Gastrocnemius medialis (tissue), 4 donors: Measurements from ENCODE around the gene RNF182.

Source experiments
- POLR2A ChIP-seq, 2 donors: fragments of 450-650 bp; IDR thresholded peaks; one replicate each; pipeline ENCODE4 v1.6.1; 2017; ENCODE audit warnings: antibody characterized with exemption in 2 of 2, mild to moderate bottlenecking in 2 of 2, moderate library complexity in 2 of 2
- TF ChIP-seq, protein P1 (sequence below), 5 experiments: fragments of 450-650 bp in 3 of 5; fragments of 200-600 bp in 2 of 5; sonication (generic) in 2 of 5; IDR thresholded peaks in 4 of 5; conservative IDR thresholded peaks in 1 of 5; 1 replicate in 4 of 5; 2 replicates in 1 of 5; pipeline ENCODE4 v1.5.1; 2016 to 2019; ENCODE audit warnings: antibody characterized with exemption in 5 of 5, mild to moderate bottlenecking in 3 of 5, moderate library complexity in 3 of 5

DNA sequence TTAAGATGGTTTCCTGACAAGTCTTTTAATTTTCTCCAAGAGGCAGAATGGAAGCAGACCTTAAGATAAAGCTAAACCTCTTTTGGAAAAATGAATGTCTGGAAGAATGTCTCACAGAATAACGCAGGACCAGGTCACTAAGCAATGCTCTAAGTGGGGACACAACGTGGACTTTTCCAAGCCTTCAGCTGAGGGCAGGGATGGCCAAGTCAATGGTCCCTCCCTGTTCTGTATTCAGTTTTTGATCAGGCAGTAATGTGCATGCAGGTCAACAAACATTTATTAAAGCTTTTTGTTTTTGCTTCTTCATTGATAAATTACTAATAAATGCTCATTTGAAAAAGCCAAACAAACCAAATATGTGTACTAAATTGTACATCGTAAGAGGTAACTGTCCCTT is 2.0 kb upstream of the RNF182 start:
- TF ChIP-seq, protein P1, sequence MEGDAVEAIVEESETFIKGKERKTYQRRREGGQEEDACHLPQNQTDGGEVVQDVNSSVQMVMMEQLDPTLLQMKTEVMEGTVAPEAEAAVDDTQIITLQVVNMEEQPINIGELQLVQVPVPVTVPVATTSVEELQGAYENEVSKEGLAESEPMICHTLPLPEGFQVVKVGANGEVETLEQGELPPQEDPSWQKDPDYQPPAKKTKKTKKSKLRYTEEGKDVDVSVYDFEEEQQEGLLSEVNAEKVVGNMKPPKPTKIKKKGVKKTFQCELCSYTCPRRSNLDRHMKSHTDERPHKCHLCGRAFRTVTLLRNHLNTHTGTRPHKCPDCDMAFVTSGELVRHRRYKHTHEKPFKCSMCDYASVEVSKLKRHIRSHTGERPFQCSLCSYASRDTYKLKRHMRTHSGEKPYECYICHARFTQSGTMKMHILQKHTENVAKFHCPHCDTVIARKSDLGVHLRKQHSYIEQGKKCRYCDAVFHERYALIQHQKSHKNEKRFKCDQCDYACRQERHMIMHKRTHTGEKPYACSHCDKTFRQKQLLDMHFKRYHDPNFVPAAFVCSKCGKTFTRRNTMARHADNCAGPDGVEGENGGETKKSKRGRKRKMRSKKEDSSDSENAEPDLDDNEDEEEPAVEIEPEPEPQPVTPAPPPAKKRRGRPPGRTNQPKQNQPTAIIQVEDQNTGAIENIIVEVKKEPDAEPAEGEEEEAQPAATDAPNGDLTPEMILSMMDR (IDR thresholded peaks at IDR 0.05 in 4 of 5, conservative IDR thresholded peaks at IDR 0.05 in 1 of 5): no peak
- no peak for TF ChIP-seq POLR2A (IDR thresholded peaks at IDR 0.05)
